DMS79 treated with DMSO at 0.1 percent for 48 hours (cell line): Measurements from ENCODE around the gene PRPF40A.
"Not testable (repeated sequence)": the region's sequence is repeated elsewhere in the genome, so short reads cannot be mapped to it uniquely, and the experiment has no call there.

ENCODE experiments used
- DNase-seq: peaks from one replicate; lab custom pipeline; 2025; lab: John Stamatoyannopoulos, UW

PRPF40A gene

DNA sequence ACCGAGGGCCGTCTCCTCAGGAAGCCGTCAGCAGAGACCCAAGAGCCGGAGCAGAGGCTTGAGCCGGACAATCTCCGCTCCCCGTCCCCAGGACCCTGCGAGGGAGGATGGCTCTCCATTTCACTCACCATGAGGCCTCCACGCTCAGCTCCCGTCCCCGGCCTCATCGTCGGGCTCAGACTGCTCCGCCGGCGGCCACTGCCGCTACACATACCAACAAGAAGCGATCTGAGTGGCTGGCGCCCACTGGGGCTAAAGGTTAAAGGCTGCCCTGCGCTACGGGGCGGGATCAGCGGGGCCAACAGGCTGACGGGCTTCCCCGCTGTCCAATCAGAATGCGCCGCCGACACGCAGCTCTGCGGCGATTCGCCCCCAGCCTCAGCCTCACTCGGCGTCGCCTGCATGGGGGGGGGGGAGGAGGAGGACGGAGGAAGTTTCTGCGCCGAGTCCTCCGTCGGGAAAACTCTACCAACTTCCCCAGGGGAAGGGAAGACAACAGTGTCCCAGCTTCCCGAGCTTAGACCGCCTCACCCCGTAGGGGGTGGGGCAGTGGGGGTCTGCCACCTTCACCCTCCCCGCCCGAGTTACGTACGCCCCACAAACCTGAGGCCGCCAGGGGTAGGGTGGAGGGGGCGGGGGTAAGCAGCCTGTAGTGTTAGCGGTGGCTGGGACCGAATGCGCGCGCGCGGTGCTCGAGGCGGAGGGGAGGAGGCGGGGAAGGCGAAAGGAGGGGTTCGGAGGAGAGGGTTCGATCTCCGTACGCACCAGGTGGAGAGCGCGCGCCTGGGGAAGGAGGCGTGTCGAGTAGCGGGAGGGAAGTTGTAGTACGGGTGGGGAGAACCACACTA is at the start of gene PRPF40A:
Gene PRPF40A (minus strand): TSS at position 234 of the 848 bp plus-strand sequence. CDS start 22 bp downstream, at position 212.
- DNase-seq, result peak; percentile 90

DNA sequence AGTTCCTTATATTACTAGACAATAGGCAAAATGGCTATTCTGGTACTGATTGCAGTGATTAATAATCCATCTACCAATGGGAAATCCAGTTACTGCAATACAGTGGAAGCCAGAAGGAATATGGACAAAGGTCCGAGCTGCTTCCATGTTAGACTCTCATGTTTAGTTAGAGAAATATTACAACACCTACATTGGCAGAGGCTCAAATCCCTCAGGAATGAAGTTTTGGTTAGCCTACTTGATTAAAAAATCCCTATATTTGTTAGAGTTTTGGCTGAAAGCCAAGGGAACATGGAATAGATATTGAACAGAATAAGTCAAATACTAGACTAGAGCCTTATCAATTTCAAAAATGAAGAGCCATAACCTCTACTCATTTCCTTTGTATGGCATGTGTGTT is 49.7 kb upstream of the PRPF40A start:
- no peak for DNase-seq

DNA sequence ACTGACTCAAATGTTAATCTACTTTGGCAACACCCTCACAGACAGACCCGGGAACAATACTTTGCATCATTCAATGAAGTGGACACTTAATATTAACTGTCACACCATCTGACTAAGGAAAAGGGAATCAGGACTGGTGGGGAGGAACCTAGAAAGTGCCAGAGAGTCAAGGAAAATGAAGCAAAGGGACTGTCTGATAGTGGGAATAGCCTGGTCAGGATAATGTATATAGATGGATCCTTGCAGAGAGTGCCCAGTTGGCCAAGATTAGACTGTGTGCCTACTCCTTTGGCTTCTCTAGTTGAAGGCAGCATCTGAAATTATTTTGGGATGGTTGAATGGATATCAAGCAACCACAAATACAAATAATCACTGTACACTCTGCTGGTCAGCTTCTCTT is 46.4 kb upstream of the PRPF40A start:
- no peak for DNase-seq

DNA sequence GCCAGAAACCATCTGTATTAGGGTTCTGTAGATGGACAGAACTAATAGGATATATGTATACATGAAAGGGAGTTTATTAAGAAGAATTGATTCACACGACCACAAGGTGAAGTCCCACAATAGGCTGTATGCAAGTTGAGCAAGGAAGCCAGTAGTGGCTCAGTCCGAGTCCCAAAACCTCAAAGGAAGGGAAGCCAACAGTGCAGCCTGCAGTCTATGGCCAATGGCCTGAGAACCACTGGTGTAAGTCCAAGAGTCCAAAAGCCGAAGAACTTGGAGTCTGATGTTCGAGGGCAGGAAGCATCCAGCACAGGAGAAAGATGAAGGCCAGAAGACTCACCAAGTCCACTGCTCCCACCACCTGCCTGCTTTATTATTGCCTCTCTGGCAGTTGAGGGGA is 45.9 kb upstream of the PRPF40A start:
- not testable (repeated sequence) for DNase-seq

DNA sequence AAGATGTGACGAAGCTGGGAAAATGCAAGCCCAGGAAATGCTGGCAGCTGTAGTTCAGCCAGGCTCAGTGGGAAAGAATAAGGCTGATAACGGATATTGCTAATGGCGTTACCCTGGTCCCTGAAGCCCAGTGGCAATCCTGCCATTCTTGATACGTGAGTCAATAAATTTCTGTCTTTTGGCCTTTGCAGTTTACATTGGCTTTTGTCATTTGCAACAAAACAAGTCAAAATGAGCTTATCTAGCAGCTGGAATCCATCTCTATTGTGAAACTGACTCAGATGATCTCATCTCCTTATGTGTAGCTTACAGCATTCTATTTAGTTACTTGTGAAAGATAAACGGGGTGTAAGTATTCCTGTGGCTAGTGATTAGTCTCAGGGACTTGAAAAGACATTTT is 44.9 kb upstream of the PRPF40A start:
- no peak for DNase-seq

DNA sequence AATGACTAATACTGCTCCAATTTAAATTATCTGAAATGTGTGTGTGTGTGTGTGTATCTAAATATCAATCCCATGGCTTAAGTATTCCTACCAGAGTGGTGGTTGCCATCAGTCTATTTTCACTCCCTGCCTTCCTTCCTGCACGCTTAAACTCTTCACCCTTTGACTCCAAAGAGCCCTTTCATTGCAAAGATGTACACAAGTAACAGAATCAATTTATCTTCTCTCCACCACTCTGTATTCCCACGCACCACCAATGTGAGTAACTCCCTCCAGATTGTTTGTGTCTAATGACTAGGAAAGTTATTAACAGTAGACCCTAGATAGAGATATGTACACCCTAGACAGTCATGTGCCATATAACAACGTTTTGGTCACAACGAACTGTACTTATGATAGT is 44.0 kb upstream of the PRPF40A start:
- no peak for DNase-seq

DNA sequence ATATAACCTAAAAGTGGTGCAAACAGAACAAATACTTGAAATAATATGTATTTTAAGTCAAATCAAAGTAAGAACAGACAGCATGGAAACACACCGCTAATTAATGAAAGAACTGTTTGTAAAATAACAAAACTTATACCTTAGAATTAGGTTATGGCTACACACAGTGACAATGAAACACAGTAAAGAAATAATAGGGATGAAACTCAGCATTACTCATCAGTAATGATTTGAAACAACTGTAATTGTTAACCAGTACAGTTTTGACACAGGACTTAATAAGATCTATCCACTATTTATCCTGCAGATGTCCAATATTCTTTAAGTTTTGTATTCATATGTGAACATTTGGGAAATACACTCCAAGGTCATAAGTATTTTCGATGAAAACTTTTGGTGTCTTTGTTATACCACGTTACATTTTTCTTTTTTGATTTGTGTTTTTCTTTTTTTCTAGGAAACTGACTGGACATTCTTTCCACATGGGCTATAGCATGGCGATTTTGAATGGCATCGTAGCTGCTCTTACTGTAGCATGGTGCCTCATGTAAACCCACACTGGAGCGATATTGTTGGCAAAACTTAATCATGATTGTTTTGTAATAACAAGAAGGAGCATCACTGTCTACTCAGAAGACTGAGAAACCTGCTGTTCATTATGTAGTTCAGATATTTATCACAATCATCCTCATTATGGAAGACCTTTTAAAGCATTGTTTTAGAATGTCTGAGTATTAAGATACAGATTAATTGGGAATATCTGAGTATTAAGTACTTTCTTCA is 42.2 kb upstream of the PRPF40A start:
- no peak for DNase-seq

DNA sequence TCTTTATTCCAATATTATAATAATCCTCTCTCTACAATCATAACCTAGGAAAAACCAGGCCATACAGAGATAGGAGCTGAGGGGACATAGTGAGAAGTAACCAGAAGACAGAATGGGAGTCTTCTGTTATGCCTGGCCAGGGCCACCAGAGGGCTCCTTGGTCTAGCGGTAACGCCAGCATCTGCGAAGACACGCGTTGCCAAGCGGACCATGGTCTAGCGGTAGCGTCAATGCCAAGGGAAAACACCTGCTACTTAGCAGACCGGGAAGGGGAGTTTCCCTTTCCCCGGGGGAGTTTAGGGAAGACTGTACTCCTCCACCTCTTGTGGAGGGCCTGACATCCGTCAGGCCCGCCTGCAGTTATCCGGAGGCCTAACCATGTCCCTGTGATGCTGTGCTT is 37.8 kb upstream of the PRPF40A start:
- DNase-seq, result no peak

DNA sequence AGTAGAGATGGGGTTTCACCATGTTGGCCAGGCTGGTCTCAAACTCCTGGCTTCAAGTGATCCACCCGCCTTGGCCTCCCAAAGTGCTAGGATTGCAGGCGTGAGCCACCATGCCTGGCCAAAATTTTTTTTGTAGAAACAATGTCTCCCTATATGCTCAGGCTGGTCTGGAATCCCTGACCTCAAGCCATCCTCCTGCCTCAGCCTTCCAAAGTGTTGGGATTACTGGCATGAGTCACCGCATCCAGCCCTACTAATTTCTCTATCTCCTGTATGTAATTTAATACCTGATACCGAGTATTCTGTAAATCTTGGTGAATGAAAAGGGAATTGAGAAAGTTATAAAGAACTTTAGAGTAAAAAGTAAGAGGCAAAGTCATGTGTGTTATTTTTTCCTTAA is 30.5 kb upstream of the PRPF40A start:
- not testable (repeated sequence) for DNase-seq

DNA sequence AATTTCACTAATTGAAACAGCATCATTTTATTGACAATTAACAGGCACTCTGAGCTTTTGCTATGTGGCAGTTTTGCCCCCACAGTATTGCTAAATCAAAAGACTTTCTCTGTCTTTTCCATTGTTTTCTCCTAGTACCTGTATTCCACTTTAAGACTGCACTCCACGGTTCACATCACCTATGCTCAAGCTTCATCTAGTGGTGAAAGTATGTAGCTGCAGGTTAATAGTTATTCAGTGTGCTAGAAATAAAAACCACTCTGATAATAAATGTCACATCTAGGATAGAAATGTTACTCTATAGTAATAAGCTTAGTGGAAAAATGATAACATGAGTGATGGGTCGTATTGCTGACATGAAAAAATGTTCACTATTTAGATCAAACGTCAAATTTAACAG is 25.7 kb upstream of the PRPF40A start:
- peak; percentile 18 for DNase-seq

DNA sequence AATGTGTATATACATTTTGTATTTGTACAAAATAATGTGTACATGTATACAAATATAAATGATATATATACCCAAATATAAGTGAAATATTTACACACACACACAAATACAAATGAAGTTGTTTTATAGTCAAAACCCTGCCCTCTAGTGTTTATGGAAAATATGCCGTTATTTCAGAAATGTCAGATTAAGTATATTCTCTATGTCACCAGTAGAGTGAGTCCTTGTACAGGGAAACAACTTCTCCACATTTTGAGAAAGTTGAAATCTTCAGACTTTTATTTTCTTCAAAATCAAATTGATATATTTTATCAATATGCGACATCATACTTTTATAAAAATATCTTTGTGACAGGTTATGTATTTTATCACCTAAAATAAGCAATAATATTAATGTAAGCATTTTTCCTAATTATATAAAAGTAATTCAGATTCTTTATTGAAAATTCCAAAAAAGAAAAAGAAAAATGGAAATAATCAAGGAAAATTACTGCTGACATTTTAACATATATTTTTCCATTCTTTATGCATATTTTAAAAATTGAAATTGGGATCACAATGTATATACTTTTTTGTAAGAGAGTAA is 23.6 kb upstream of the PRPF40A start:
- DNase-seq, result peak; percentile 54

DNA sequence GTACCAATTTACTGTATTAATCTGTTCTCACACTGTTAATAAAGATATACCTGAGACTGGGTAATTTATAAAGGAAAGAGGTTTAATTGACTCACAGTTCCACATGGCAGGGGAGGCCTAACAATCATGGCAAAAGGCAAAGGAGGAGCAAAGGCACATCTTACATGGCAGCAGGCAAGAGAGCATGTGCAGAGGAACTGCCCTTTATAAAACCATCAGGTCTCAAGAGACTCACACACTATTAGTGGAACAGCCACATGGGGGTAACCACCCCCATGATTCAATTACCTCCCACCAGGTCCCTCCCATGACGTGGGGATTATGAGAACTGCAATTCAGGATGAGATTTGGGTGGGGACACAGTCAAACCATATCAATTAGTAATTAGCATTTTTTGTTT is 22.4 kb upstream of the PRPF40A start:
- DNase-seq, result not testable (repeated sequence)

DNA sequence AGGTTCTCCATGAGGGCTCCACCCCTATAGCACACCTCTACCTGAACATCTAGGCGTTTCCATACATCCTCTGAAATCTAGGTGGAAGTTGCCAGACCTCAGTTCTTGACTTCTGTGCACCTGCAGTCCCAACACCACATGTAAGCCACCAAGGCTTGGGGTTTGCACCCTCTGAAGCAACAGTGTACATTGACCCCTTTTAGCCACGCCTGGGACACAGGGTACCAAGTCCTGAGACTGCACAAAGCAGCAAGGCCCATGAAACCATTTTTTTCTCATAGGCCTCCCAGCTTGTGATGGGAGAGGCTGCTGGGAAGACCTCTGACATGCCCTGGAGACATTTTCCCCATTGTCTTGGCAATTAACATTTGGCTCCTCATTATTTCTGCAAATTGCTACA is 21.2 kb upstream of the PRPF40A start:
- no peak for DNase-seq

DNA sequence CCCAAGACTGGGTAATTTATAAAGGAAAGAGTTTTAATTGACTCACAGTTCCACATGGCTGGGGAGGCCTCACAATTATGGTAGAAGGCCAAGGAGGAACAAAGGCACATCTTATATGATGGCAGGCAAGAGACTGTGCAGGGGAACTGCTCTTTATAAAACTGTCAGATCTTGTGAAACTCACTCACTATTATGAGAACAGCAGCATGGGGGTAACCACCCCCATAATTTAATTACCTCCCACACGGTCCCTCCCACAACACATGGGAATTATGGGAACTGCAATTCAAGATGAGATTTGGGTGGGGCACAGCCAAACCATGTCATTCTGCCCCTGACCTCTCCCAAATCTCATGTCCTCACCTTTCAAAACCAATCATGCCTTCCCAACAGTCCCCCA is 20.2 kb upstream of the PRPF40A start:
- DNase-seq, result not testable (repeated sequence)

DNA sequence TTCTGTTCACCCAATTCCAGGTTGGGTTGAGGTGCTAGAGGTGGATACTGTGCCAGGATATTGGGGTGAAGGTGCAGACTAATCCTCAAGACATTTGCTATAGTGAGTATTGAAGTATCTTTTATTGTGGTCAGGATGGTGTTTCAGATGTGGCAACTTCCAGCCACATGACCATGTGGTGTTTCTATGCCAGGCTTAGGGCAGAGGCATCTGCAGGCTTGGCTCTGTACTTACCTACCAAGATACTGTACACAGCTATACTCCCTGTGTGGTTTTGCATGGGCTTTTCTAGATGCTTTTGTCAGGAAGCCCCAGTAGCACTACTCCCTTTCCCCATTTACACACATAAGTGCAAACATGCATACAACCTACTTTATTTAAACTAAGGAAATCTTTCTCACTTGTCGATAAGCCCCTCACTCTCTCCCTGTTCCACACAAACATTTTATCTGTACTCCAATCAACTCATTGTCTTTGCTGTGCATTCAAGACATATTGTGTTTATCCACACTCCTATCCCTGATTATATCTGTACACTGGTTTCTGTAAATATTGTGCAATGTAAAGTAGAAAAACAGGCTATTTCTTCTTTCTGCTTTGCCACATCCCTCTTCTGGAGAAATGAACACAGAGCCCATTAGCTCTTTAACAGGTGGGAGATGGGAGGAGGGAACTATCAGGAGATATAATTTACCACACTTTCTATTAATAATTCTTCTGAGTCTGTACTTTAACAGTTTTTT is 13.5 kb upstream of the PRPF40A start:
- DNase-seq, result no peak

DNA sequence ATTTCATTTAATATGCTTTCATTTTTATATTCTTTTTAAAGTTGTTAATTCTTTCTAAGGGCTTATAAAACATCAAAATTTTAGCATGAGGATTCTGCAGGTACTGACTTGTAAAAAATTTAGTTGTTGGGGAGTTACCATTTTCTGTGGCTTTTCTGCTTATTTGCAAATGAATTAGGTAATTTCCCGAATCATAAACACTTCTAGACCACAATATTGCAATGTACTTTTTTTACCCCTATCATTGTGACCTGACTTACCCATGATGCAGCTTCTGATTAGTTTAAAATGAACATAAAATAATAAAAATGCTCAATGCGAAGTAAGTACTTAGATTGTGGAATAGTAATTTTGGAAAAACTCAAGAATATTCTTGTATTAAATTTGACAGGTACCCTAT is 12.6 kb upstream of the PRPF40A start:
- no peak for DNase-seq

DNA sequence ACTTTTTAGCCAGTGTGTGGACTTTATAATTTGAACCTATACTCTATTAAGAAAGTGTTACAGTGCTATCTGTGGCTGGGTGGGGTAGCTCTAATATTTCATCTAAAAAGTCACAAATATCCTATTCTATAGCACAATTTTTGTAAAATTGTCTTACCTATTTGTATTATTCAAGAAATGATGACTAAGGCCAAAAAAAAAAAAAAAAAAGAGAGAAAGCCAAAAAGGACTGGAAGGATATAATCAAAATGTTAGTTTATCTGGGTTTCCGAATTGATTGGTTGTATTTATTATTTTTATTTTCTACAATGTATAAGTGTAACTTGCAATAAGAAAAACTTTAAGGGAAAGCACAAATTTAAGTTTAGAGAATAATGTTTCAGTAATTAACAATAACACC is 6.7 kb upstream of the PRPF40A start:
- DNase-seq, result no peak

DNA sequence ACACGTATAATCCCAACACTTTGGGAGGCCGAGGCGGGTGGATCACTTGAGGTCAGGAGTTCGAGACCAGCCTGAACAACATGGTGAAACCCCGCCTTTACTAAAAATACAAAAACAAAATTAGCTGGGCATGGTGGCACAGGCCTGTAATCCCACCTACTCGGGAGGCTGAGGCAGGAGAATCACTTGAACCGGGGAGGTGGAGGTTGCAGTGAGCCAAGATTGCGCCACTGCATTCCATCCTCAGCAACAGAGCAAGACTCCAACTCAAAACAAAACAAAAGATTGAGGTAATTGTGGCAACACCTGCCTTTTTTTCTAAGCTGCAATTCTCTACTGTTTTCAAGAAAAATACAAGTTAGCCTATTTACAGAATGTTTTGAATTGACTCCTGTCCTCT is 5.4 kb upstream of the PRPF40A start:
- DNase-seq, result not testable (repeated sequence)

DNA sequence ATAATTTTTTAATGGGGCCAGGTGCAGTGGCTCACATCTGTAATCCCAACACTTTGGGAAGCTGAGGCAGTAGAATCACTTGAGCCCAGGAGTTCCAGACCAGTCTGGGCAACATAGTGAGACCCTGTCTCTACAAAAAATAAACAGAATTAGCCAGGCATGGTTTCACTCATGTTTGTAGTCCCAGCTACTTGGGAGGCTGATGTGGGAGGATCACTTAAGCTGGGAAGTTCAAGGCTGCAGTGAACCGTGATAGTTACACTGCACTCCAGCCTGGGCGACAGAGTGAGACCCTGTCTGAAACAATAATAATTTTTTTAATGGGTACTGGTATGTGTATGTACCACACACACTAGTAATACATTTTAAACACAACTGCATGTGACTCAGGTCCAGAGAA is 3.5 kb upstream of the PRPF40A start:
- no peak for DNase-seq

DNA sequence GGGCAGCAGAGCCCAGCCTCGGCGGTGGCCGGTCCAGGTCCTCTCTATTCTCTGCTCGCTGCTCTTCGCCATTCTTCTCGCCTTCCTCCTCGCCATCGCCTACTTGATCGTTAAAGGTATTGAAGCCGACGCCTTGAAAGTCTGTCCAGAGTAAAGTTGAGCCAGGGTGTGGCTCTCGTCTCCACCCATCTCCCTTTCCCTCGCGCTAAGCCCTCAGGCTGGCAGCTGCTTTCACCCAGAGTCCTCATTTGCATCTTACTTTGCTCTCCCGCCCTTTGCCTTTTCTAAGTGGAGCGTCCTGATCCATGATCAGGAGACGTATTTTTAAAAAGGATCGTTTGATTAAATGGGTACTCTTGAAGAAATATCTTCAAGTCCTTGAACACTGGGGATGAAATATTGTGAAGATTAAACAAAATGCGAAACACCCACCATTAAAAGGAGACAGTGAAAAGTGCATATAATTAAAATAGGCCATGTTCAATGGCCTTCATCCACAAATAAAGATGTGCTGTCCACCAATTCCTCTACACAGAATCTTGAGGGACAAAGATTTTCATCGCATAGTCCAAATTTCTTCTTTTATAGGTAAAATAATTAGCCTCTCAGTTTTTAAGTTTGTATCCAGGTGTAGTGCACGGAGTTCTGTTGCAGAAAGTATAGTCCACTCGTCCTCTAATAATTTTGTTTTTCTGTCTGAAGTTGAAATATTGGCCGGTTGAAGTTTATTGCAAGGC is 1.8 kb upstream of the PRPF40A start:
- peak; percentile 67 for DNase-seq
